HepG2 (cell line): ENCODE data around the gene ZNF212. TPM values are rescaled to one million over a fixed set of nuclear protein-coding genes. Genes with fewer than 3 reads are reported as not detected.

Source experiments
- GATAD1 ChIP-seq: IDR thresholded peaks from 2 replicates; pipeline ENCODE4 v1.6.1; 2016; ENCODE audit warnings: missing genetic modification reagents, missing compliant biosample characterization
- JUN ChIP-seq: sonication (generic); formaldehyde crosslinking; IDR thresholded peaks from 2 replicates; pipeline ENCODE4 v1.4.0; 2020; ENCODE audit warnings: mild to moderate bottlenecking, missing genetic modification reagents
- KDM2A ChIP-seq: sonication (generic); formaldehyde crosslinking; IDR thresholded peaks from 2 replicates; pipeline ENCODE4 v1.4.0; 2020; ENCODE audit warnings: low read depth, missing genetic modification reagents, borderline replicate concordance
- MBNL3 ChIP-seq: fragments of 250-450 bp; sonication (Bioruptor Pico); conservative IDR thresholded peaks from 2 replicates; pipeline ENCODE4 v1.8.0; 2022; ENCODE audit warnings: mild to moderate bottlenecking, inconsistent platforms
- MED1 ChIP-seq: sonication (generic); formaldehyde crosslinking; IDR thresholded peaks from 2 replicates; pipeline ENCODE4 v1.4.0; 2020; ENCODE audit warnings: missing genetic modification reagents
- MED8 ChIP-seq: sonication (generic); formaldehyde crosslinking; IDR thresholded peaks from 2 replicates; pipeline ENCODE4 v1.8.1; 2023; ENCODE audit warnings: mild to moderate bottlenecking, missing genetic modification reagents; ENCODE audit not compliant: insufficient replicate concordance
- MIER2 ChIP-seq: IDR thresholded peaks from 2 replicates; pipeline ENCODE4 v1.6.1; 2016; ENCODE audit warnings: missing biosample characterization, missing genetic modification reagents
- MIER3 ChIP-seq: IDR thresholded peaks from 2 replicates; pipeline ENCODE4 v1.6.1; 2016; ENCODE audit warnings: missing compliant biosample characterization, borderline replicate concordance
- PLRG1 ChIP-seq: fragments of 450-650 bp; conservative IDR thresholded peaks from 2 replicates; pipeline ENCODE4 v1.6.1; 2016
- RXRA ChIP-seq: sonication (generic); formaldehyde crosslinking; IDR thresholded peaks from 2 replicates; pipeline ENCODE4 v1.5.1; 2020; ENCODE audit warnings: missing genetic modification reagents
- SIX4 ChIP-seq: sonication (generic); formaldehyde crosslinking; IDR thresholded peaks from 2 replicates; pipeline ENCODE4 v1.4.0; 2020; ENCODE audit warnings: missing genetic modification reagents
- SRSF9 ChIP-seq: fragments of 200-400 bp; formaldehyde crosslinking; IDR thresholded peaks from 2 replicates; pipeline ENCODE4 v1.6.1; 2018; ENCODE audit warnings: borderline replicate concordance, mild to moderate bottlenecking, low read depth, low read length; ENCODE audit not compliant: insufficient read depth, poor library complexity, severe bottlenecking
- ZNF251 ChIP-seq: sonication (generic); formaldehyde crosslinking; IDR thresholded peaks from 2 replicates; pipeline ENCODE4 v1.9.0; 2021; ENCODE audit warnings: mild to moderate bottlenecking, missing genetic modification reagents
- ZNF44 ChIP-seq: sonication (generic); formaldehyde crosslinking; IDR thresholded peaks from 2 replicates; pipeline ENCODE4 v1.5.1; 2020; ENCODE audit warnings: mild to moderate bottlenecking, missing genetic modification reagents
- ZNF460 ChIP-seq: sonication (generic); formaldehyde crosslinking; IDR thresholded peaks from 2 replicates; pipeline ENCODE4 v1.5.1; 2020; ENCODE audit warnings: missing genetic modification reagents, mild to moderate bottlenecking, borderline replicate concordance
- ZNF543 ChIP-seq: sonication (generic); formaldehyde crosslinking; IDR thresholded peaks from 2 replicates; pipeline ENCODE4 v1.4.0; 2020; ENCODE audit warnings: mild to moderate bottlenecking, missing genetic modification reagents
- polyA plus RNA-seq, 8 experiments: library from polyadenylated mRNA; depleted of rRNA in 3 of 8; stranded (reverse) in 7 of 8; unstranded in 1 of 8; fragments of >200 nt; fragmentation: Illumina TruSeq in 4 of 8; extraction: Trizol in 4 of 8; gene quantifications; 2 replicates each; pipeline versions ENCODE4 v1.2.1 to v1.2.3, GENCODE V29; 2011 to 2016; ENCODE audit warnings: low read depth in 4 of 8, missing spikeins in 1 of 8, mixed read lengths in 1 of 8; ENCODE audit not compliant: insufficient read depth in 1 of 8
- total RNA-seq, 5 experiments: library from RNA; depleted of rRNA; stranded (reverse); fragments of >200 nt; fragmentation: Illumina TruSeq; extraction: Trizol; gene quantifications; 2 replicates each; pipeline ENCODE4 v1.2.3, GENCODE V29; 2016; ENCODE audit warnings: low read depth in 1 of 5
- TF ChIP-seq, protein P1 (sequence below): sonication (generic); formaldehyde crosslinking; conservative IDR thresholded peaks from 2 replicates; pipeline ENCODE4 v1.4.0; 2020; ENCODE audit warnings: mild to moderate bottlenecking, missing genetic modification reagents, moderate library complexity
- TF ChIP-seq, protein P2 (sequence below): sonication (generic); formaldehyde crosslinking; IDR thresholded peaks from 2 replicates; pipeline ENCODE4 v1.5.0; 2020; ENCODE audit warnings: missing genetic modification reagents
- TF ChIP-seq, protein P3 (sequence below): sonication (generic); formaldehyde crosslinking; IDR thresholded peaks from 2 replicates; pipeline ENCODE4 v1.8.1; 2023; ENCODE audit warnings: mild to moderate bottlenecking, moderate library complexity, missing genetic modification reagents
- TF ChIP-seq, protein P4 (sequence below): sonication (generic); formaldehyde crosslinking; IDR thresholded peaks from 2 replicates; pipeline ENCODE4 v1.4.0; 2020; ENCODE audit warnings: missing genetic modification reagents, borderline replicate concordance
- TF ChIP-seq, protein P5 (sequence below): sonication (generic); formaldehyde crosslinking; IDR thresholded peaks from 2 replicates; pipeline ENCODE4 v1.4.0; 2020; ENCODE audit warnings: mild to moderate bottlenecking, low read depth, missing genetic modification reagents

The ZNF212 gene
- total and polyA plus RNA-seq, 2 of the 13 experiments (the other 11 are each of a cell fraction or from before 2014, with no cell fraction given) = 2.6 to 3.8 TPM

DNA sequence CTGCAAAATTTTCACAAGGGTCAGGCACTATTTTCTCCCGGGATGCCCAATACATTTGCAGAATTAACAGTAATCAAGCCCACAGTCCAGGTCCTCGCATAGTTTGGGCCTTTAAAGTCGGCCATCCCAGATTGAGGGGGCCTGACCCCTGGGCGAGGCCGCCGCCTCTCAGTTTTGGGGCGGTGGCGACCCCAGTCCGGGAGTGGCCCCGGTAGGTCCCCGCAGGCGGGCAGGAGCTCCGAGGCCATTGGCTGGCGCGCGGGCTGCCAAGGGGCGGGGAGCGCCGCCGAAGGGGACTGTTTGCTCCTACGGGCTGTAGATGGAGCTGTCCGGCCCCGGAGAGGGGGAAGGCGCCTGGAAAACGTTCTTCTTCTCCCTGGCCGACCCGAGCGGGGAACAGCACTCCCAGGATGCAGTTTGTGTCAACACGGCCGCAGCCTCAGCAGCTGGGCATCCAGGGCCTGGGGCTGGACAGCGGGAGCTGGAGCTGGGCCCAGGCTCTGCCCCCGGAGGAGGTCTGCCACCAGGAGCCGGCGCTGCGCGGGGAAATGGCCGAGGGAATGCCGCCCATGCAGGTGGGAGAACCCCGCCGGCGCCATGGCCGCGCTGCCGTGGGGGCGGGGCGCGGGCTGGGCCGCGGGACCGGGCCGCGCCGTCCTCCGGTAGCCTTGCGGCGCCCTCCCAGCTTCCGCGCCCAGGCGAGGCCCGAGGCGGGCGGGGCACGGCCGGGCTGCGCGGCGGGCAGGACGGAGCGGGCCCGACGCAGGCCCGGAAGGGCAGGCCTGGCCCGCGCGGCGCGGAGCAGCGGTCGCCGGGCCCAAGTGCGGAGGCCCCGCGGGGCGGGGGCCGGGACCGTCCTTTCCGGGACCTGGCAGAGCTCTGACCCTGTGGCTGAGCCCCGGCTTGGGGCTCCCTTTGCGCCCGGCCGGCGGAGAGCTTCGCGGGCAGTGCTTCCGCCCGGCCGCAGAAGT is 44.0 kb upstream of the ZNF212 start, which contains the start of gene ZNF282 (continued):
- TF ChIP-seq MIER3 = peak; percentile 59; the same call in 1 of the 2 replicates
- TF ChIP-seq SRSF9 = no peak
- no peak for TF ChIP-seq MIER2 (CRISPR knock-in tag)
- TF ChIP-seq, protein P1, sequence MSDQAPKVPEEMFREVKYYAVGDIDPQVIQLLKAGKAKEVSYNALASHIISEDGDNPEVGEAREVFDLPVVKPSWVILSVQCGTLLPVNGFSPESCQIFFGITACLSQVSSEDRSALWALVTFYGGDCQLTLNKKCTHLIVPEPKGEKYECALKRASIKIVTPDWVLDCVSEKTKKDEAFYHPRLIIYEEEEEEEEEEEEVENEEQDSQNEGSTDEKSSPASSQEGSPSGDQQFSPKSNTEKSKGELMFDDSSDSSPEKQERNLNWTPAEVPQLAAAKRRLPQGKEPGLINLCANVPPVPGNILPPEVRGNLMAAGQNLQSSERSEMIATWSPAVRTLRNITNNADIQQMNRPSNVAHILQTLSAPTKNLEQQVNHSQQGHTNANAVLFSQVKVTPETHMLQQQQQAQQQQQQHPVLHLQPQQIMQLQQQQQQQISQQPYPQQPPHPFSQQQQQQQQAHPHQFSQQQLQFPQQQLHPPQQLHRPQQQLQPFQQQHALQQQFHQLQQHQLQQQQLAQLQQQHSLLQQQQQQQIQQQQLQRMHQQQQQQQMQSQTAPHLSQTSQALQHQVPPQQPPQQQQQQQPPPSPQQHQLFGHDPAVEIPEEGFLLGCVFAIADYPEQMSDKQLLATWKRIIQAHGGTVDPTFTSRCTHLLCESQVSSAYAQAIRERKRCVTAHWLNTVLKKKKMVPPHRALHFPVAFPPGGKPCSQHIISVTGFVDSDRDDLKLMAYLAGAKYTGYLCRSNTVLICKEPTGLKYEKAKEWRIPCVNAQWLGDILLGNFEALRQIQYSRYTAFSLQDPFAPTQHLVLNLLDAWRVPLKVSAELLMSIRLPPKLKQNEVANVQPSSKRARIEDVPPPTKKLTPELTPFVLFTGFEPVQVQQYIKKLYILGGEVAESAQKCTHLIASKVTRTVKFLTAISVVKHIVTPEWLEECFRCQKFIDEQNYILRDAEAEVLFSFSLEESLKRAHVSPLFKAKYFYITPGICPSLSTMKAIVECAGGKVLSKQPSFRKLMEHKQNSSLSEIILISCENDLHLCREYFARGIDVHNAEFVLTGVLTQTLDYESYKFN = no peak; the same call in 1 of the 2 replicates
- no peak for TF ChIP-seq ZNF44 (CRISPR knock-in tag)
- no peak for TF ChIP-seq SIX4 (CRISPR knock-in tag)
- TF ChIP-seq GATAD1 (CRISPR knock-in tag) = peak; percentile 92
- TF ChIP-seq, protein P2, sequence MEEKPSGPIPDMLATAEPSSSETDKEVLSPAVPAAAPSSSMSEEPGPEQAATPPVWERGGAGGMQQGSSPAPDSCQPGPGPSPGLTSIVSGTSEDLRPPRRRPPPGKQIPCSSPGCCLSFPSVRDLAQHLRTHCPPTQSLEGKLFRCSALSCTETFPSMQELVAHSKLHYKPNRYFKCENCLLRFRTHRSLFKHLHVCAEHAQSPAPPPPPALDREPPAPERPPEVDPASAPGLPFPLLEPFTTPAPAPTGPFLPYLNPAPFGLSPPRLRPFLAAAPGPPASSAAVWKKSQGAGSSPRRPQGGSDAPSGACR (CRISPR knock-in tag) = peak; percentile 74
- TF ChIP-seq, protein P3, sequence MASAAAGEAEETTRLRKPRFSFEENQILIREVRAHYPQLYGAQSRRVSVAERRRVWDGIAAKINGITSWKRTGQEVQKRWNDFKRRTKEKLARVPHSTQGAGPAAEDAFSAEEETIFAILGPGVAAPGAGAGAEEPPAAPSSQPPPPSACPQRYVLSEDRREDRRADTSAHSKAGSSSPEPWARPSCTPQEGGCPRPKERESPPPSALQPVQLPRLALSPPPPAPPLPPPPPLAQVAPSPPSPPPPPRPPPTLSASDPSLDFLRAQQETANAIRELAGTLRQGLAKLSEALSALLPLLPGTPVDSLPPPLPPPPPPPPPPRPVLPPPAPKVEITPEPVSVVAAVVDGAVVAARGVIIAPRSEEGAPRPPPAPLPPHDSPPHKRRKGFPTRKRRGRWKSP (CRISPR knock-in tag) = peak; percentile 71; the same call in 1 of the 2 replicates
- peak; percentile 69 for TF ChIP-seq MED1 (CRISPR knock-in tag)
- no peak for TF ChIP-seq JUN (CRISPR knock-in tag)
- TF ChIP-seq MBNL3 (CRISPR knock-in tag) = no peak
- TF ChIP-seq RXRA (CRISPR knock-in tag) = peak; percentile 77
- peak; percentile 16; the same call in 1 of the 2 replicates for TF ChIP-seq ZNF460 (CRISPR knock-in tag)
- peak; percentile 78 for TF ChIP-seq MED8 (CRISPR knock-in tag)
- TF ChIP-seq, protein P4, sequence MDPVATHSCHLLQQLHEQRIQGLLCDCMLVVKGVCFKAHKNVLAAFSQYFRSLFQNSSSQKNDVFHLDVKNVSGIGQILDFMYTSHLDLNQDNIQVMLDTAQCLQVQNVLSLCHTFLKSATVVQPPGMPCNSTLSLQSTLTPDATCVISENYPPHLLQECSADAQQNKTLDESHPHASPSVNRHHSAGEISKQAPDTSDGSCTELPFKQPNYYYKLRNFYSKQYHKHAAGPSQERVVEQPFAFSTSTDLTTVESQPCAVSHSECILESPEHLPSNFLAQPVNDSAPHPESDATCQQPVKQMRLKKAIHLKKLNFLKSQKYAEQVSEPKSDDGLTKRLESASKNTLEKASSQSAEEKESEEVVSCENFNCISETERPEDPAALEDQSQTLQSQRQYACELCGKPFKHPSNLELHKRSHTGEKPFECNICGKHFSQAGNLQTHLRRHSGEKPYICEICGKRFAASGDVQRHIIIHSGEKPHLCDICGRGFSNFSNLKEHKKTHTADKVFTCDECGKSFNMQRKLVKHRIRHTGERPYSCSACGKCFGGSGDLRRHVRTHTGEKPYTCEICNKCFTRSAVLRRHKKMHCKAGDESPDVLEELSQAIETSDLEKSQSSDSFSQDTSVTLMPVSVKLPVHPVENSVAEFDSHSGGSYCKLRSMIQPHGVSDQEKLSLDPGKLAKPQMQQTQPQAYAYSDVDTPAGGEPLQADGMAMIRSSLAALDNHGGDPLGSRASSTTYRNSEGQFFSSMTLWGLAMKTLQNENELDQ (CRISPR knock-in tag) = 0 out of 2 replicates have a peak, but pooled peaks have one; percentile 23
- TF ChIP-seq, protein P5, sequence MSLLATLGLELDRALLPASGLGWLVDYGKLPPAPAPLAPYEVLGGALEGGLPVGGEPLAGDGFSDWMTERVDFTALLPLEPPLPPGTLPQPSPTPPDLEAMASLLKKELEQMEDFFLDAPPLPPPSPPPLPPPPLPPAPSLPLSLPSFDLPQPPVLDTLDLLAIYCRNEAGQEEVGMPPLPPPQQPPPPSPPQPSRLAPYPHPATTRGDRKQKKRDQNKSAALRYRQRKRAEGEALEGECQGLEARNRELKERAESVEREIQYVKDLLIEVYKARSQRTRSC = no peak
- TF ChIP-seq ZNF543 (CRISPR knock-in tag) = no peak
- no peak for TF ChIP-seq PLRG1
- peak; percentile 94 for TF ChIP-seq KDM2A (CRISPR knock-in tag)
- no peak for TF ChIP-seq ZNF251
